Measurements from ENCODE around the gene FASTK. TPM values are rescaled to one million over a fixed set of nuclear protein-coding genes. Genes with fewer than 3 reads are reported as not detected.

The FASTK gene
- total RNA-seq, 2 donors from 2014 or later = 64.0 to 71.0 TPM

DNA sequence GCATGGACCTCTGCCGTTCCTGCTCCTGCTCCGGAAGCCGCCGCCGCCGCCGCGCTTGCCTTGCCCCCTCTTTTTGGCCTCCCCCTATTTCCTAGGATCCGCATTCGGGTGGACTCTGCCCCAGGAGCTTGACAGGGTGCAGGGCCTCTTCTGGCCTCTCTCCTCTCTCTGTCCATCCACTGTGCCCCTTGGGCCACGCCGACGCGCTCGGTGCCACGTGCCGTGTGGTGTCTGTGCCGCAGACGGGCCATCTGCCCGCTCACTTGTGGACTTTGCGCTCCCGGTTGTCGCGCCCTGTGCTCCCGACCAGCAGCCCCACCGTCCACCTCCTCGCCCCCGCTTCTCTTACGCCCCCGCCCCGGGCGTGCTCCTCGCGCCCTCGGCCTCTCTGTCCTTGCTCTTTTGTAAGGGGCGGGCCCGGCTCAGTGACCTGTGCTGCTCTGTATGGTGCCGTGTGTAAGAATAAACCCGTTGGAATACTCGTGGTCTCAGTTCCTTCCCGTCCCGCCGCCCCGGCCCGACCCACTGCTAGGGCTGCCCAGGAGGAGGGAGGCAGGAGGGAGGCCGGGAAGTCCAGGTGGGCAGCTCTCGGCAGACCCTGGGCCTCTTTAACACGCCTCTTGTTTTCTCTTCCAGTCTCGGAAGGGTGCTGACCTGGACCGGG is 42.7 kb upstream of the FASTK start:
- no peaks in the 10 kb centered on the region for H3K27me3 ChIP-seq (ENCODE audit: control insufficient read depth, insufficient read depth, low read length, poor library complexity, severe bottlenecking)
- H3K27ac Mint-ChIP-seq = peak overlapping the region; percentile 72
- 93 to 96% methylated on average over 23 to 50 of the region's 50 CpGs for WGBS, 2 experiments (ENCODE audit: insufficient coverage in 1 of 2, insufficient read length in 1 of 2)

DNA sequence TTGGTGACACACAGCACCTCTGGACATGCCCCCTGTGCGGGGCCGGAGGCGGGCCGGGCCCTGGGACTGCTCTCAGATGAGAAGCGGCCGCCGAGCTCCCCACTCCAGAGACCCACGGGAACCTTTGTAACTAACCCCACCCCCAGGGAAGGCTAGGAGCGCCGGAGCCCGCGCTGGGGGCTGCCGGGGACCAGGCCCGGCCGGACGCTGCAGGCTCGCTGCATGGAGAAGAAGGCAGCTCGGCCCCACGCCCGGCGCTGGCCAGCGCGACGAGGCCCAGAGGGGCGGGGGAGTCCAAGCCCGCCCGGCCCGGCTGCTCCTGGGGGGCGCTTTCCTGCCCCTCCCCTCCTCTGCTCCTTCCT is 42.2 kb upstream of the FASTK start:
- Mint-ChIP-seq H3K27me3 (ENCODE audit: insufficient read depth) (peaks cover 4% of the 10 kb centered on the region), H3K9me3 (no peaks in the 10 kb centered on the region)

More for the DNA sequence above, 42.7 kb upstream of the FASTK start:
- H3K9me3 ChIP-seq (ENCODE audit: control insufficient read depth, low read length) = no peaks in the 10 kb centered on the region
- TF ChIP-seq, protein P1, sequence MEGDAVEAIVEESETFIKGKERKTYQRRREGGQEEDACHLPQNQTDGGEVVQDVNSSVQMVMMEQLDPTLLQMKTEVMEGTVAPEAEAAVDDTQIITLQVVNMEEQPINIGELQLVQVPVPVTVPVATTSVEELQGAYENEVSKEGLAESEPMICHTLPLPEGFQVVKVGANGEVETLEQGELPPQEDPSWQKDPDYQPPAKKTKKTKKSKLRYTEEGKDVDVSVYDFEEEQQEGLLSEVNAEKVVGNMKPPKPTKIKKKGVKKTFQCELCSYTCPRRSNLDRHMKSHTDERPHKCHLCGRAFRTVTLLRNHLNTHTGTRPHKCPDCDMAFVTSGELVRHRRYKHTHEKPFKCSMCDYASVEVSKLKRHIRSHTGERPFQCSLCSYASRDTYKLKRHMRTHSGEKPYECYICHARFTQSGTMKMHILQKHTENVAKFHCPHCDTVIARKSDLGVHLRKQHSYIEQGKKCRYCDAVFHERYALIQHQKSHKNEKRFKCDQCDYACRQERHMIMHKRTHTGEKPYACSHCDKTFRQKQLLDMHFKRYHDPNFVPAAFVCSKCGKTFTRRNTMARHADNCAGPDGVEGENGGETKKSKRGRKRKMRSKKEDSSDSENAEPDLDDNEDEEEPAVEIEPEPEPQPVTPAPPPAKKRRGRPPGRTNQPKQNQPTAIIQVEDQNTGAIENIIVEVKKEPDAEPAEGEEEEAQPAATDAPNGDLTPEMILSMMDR (conservative IDR thresholded peaks at IDR 0.05) = no peak
- H3K27ac ChIP-seq (ENCODE audit: low read depth, low read length) = no peak overlapping the region
- Mint-ChIP-seq H3K9me3 (no peaks in the 10 kb centered on the region), H3K36me3 (ENCODE audit: low read depth) (peaks cover 57% of the 10 kb centered on the region), H3K27me3 (ENCODE audit: insufficient read depth) (peaks cover 4% of the 10 kb centered on the region), H3K4me3 (no peak overlapping the region), H3K4me1 (peaks cover 2% of the 10 kb centered on the region)
- DNase-seq = no peak
- no peak overlapping the region for H3K9ac ChIP-seq (ENCODE audit: extremely low read depth, low read length, poor library complexity, severe bottlenecking)
- H3K36me3 ChIP-seq (ENCODE audit: control insufficient read depth, insufficient read depth, low read length) = peaks cover 31% of the 10 kb centered on the region
- peaks cover 4% of the 10 kb centered on the region for H3K4me1 ChIP-seq (ENCODE audit: control insufficient read depth, insufficient read depth, low read length)
- no peak overlapping the region for H3K4me3 ChIP-seq (ENCODE audit: low read length)

DNA sequence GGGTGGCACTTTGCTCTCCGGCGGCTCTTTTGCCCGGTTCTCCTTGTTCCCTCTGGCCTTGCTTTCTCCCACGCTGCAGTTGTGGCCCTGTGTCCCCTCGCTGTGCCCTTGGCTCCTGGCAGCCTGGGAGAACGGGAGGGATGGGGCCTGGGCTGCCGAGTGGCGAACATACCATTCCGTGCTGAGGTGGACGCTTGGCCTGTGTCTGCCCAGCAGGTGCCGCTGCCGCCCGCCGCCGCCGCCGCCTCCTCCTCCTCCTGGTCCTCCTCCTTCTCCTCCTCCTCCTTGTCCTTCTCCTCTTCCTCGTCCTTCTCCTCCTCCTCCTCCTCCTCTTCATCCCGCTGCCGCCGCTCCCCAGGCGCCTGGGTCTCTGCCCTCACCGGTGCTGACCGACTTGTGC is 41.7 kb upstream of the FASTK start:
- no peak for DNase-seq
- peaks cover 4% of the 10 kb centered on the region for H3K4me1 ChIP-seq (ENCODE audit: control insufficient read depth, insufficient read depth, low read length)
- TF ChIP-seq, protein P1 (conservative IDR thresholded peaks at IDR 0.05) = peak; percentile 24
- H3K36me3 ChIP-seq (ENCODE audit: control insufficient read depth, insufficient read depth, low read length) = peaks cover 32% of the 10 kb centered on the region
- peaks cover 2% of the 10 kb centered on the region for H3K4me1 Mint-ChIP-seq
- H3K4me3 ChIP-seq (ENCODE audit: low read length) = no peak overlapping the region
- H3K27ac Mint-ChIP-seq = no peak overlapping the region
- peaks cover 4% of the 10 kb centered on the region for H3K27me3 Mint-ChIP-seq (ENCODE audit: insufficient read depth)
- no peaks in the 10 kb centered on the region for H3K27me3 ChIP-seq (ENCODE audit: control insufficient read depth, insufficient read depth, low read length, poor library complexity, severe bottlenecking)
- H3K36me3 Mint-ChIP-seq (ENCODE audit: low read depth) = peaks cover 50% of the 10 kb centered on the region
- H3K9me3 ChIP-seq (ENCODE audit: control insufficient read depth, low read length) = no peaks in the 10 kb centered on the region
- H3K9me3 Mint-ChIP-seq = no peaks in the 10 kb centered on the region
- H3K9ac ChIP-seq (ENCODE audit: extremely low read depth, low read length, poor library complexity, severe bottlenecking) = no peak overlapping the region
- WGBS, 2 experiments (ENCODE audit: insufficient coverage in 1 of 2, insufficient read length in 1 of 2) = 79 to 84% methylated on average over 21 to 24 of the region's 24 CpGs
- no peak overlapping the region for H3K27ac ChIP-seq (ENCODE audit: low read depth, low read length)
- no peak overlapping the region for H3K4me3 Mint-ChIP-seq

More for the DNA sequence above, 42.2 kb upstream of the FASTK start:
- Histone ChIP-seq H3K36me3 (ENCODE audit: control insufficient read depth, insufficient read depth, low read length) (peaks cover 31% of the 10 kb centered on the region), H3K9me3 (ENCODE audit: control insufficient read depth, low read length) (no peaks in the 10 kb centered on the region), H3K27me3 (ENCODE audit: control insufficient read depth, insufficient read depth, low read length, poor library complexity, severe bottlenecking) (no peaks in the 10 kb centered on the region), H3K27ac (ENCODE audit: low read depth, low read length) (no peak overlapping the region), H3K4me1 (ENCODE audit: control insufficient read depth, insufficient read depth, low read length) (peaks cover 4% of the 10 kb centered on the region), H3K4me3 (ENCODE audit: low read length) (no peak overlapping the region), H3K9ac (ENCODE audit: extremely low read depth, low read length, poor library complexity, severe bottlenecking) (no peak overlapping the region)
- TF ChIP-seq, protein P1 (conservative IDR thresholded peaks at IDR 0.05) = no peak
- Mint-ChIP-seq H3K4me1 (peaks cover 2% of the 10 kb centered on the region), H3K27ac (no peak overlapping the region), H3K4me3 (no peak overlapping the region), H3K36me3 (ENCODE audit: low read depth) (peaks cover 55% of the 10 kb centered on the region)
- WGBS, 2 experiments (ENCODE audit: insufficient coverage in 1 of 2, insufficient read length in 1 of 2) = 94 to 100% methylated on average over 3 to 29 of the region's 29 CpGs
- no peak for DNase-seq
